Stomach (tissue), 9 donors: ENCODE measurements around the gene MYBPC1. TPM values are rescaled to one million over a fixed set of nuclear protein-coding genes. Genes with fewer than 3 reads are reported as not detected.

Experiments
- DNase-seq, 2 donors: peaks; one replicate each; pipeline versions ENCODE4 v3.0.0 to v3.0.0-alpha.2; 2013 to 2019
- H3K27ac ChIP-seq, 5 donors: fragments of 200-600 bp in 4 of 5; sonication (generic) in 4 of 5; one replicate each; pipeline ENCODE4 v1.5.1; 2013 to 2019; ENCODE audit warnings: mild to moderate bottlenecking in 1 of 5, moderate library complexity in 1 of 5
- H3K27me3 ChIP-seq, 3 donors: fragments of 200-600 bp; sonication (generic); one replicate each; pipeline ENCODE4 v1.5.1; 2017 to 2019; ENCODE audit warnings: mixed run types in 1 of 3
- H3K36me3 ChIP-seq, 4 donors: fragments of 200-600 bp; sonication (generic); 1 replicate in 3 of 4; 2 replicates in 1 of 4; pipeline ENCODE4 v1.5.1; 2016 to 2019
- H3K4me1 ChIP-seq, 4 donors: fragments of 200-600 bp; sonication (generic); one replicate each; pipeline ENCODE4 v1.5.1; 2016 to 2019
- H3K4me3 ChIP-seq, 4 donors: fragments of 200-600 bp; sonication (generic) in 3 of 4; one replicate each; pipeline ENCODE4 v1.5.1; 2016 to 2019; ENCODE audit warnings: mild to moderate bottlenecking in 1 of 4
- H3K9me3 ChIP-seq, 4 donors: fragments of 200-600 bp; sonication (generic); one replicate each; pipeline ENCODE4 v1.5.1; 2016 to 2019
- EP300 ChIP-seq: sonication (generic); formaldehyde crosslinking; IDR thresholded peaks from one replicate; pipeline ENCODE4 v1.6.1; 2017; ENCODE audit warnings: antibody characterized with exemption
- POLR2A ChIP-seq, 4 donors: fragments of 450-650 bp; IDR thresholded peaks; one replicate each; pipeline ENCODE4 v1.6.1; 2016; ENCODE audit warnings: antibody characterized with exemption in 4 of 4, control low read depth in 2 of 4, mild to moderate bottlenecking in 1 of 4, moderate library complexity in 1 of 4
- POLR2AphosphoS5 ChIP-seq, 3 donors: sonication (generic); formaldehyde crosslinking; IDR thresholded peaks; one replicate each; pipeline ENCODE4 v1.6.1; 2016; ENCODE audit warnings: antibody characterized with exemption in 3 of 3
- WGBS, 5 donors: extraction: QIAGEN DNeasy Blood & Tissue Kit in 3 of 5; methylation state at CpG; one replicate each; pipeline versions ENCODE4 v1.1.5 to v1.1.7; 2013 to 2018; 5-methylcytosine and 5-hydroxymethylcytosine counted together
- intact Hi-C: fragments of 100-400 bp; cut with DNase I; formaldehyde crosslinking; loops from one replicate; pipeline ENCODE4 v1.15.1; 2023; ENCODE audit warnings: low total_unique reads
- polyA plus RNA-seq, 3 donors: library from polyadenylated mRNA; stranded (reverse); fragments of 200-250 nt; gene quantifications; one replicate each; pipeline ENCODE4 v1.2.3, GENCODE V29; 2013
- total RNA-seq, 5 donors: library from RNA; depleted of rRNA; stranded (reverse); fragments of >200 nt; gene quantifications; one replicate each; pipeline versions ENCODE4 v1.1.0 to v1.2.3, GENCODE V29; 2014 to 2016
- TF ChIP-seq, protein P1 (sequence below), 7 experiments: fragments of 450-650 bp in 4 of 7; fragments of 200-600 bp in 3 of 7; sonication (generic) in 3 of 7; IDR thresholded peaks; one replicate each; pipeline ENCODE4 v1.5.1; 2016 to 2019; ENCODE audit warnings: antibody characterized with exemption in 7 of 7, control low read depth in 2 of 7, mild to moderate bottlenecking in 1 of 7
- donor health status: healthy with polysubstance abuse.
- donor health status: Bipolar disorder and iron deficiency.
- donor health status: healthy.

The MYBPC1 gene
- total and polyA plus RNA-seq, 8 donors, result 0.31 to 8.8 (median 1.7) TPM; not detected in 2

DNA sequence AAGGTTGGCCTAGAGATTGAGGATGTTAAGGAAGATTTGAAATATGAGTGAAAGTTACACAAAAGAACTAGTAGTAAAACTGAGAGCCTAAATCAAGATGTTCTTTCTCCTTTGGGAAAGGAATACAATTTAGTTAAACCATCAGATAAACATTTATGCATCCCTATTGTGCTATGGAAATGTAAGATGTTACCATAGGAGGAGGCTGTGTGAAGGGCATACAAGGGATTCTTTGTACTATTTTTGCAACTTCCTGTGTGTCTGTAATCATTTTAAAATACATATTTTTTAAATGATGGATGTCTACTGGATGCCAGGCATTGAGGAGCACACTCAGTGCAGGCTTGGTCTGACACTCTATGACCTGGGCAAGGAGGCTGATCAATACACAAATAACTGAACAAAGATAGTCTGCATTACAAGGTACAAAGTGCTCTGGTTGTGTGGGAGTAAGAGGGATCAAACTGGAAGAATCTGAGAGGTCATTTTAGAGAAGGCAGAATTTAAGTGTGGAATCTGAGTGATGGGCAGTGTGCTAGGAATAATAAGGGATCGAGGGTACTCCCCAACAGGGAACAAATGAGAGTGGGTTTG is 96.8 kb downstream of the MYBPC1 start:
- H3K4me3 ChIP-seq, result no peak overlapping the region
- DNase-seq, result no peak
- no peak overlapping the region for H3K27ac ChIP-seq
- TF ChIP-seq, protein P1, sequence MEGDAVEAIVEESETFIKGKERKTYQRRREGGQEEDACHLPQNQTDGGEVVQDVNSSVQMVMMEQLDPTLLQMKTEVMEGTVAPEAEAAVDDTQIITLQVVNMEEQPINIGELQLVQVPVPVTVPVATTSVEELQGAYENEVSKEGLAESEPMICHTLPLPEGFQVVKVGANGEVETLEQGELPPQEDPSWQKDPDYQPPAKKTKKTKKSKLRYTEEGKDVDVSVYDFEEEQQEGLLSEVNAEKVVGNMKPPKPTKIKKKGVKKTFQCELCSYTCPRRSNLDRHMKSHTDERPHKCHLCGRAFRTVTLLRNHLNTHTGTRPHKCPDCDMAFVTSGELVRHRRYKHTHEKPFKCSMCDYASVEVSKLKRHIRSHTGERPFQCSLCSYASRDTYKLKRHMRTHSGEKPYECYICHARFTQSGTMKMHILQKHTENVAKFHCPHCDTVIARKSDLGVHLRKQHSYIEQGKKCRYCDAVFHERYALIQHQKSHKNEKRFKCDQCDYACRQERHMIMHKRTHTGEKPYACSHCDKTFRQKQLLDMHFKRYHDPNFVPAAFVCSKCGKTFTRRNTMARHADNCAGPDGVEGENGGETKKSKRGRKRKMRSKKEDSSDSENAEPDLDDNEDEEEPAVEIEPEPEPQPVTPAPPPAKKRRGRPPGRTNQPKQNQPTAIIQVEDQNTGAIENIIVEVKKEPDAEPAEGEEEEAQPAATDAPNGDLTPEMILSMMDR (IDR thresholded peaks at IDR 0.05), result no peak
- TF ChIP-seq EP300, result no peak
- TF ChIP-seq POLR2AphosphoS5 (IDR thresholded peaks at IDR 0.05), result no peak
- TF ChIP-seq POLR2A (IDR thresholded peaks at IDR 0.05), result no peak
- no peaks in the 10 kb centered on the region for H3K9me3 ChIP-seq
- H3K27me3 ChIP-seq, result no peaks in the 10 kb centered on the region
- H3K4me1 ChIP-seq, result peaks cover 9 to 14% (median 11%) of the 10 kb centered on the region in 4 donors
- intact Hi-C loops, result no loop called here
- H3K36me3 ChIP-seq, result no peaks in the 10 kb centered on the region
- 74 to 100% (median 93%) methylated on average over 1 of the region's 1 CpG for WGBS, 5 donors

DNA sequence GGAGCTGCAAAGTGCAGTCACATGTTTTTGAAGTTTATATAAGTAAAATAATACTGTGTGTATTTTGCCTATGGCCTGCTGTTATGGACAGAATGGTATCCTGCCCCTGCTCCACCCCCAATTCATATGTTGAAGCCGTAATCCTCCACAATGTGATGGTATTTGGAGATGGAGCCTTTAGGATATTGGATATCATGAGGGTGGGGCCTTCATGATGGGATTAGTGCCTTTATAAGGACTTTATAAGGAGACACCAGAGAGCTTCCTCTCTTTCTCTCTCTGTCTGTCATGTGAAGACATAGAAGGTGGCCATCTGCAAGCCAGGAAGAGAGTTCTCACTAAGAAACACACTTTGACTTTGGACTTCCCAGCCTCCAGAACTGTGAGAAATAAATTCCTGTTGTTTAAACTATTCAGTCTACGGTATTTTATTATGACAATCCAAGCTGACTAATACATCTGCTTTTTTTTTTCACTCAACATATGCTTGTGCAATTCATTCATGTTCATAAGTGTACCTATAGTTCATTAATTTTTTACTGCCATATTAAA is 99.6 kb downstream of the MYBPC1 start:
- H3K4me1 ChIP-seq, result peaks cover 13 to 28% (median 25%) of the 10 kb centered on the region in 4 donors
- DNase-seq, result no peak
- H3K27ac ChIP-seq, result no peak overlapping the region
- no peaks in the 10 kb centered on the region for H3K9me3 ChIP-seq
- intact Hi-C loops, result no loop called here
- no peak overlapping the region for H3K4me3 ChIP-seq
- H3K36me3 ChIP-seq, result no peaks in the 10 kb centered on the region
- WGBS, 5 donors, result 83 to 95% (median 93%) methylated on average over 2 of the region's 2 CpGs
- H3K27me3 ChIP-seq, result no peaks in the 10 kb centered on the region
- TF ChIP-seq, protein P1 (IDR thresholded peaks at IDR 0.05), result no peak
- TF ChIP-seq EP300, result no peak

DNA sequence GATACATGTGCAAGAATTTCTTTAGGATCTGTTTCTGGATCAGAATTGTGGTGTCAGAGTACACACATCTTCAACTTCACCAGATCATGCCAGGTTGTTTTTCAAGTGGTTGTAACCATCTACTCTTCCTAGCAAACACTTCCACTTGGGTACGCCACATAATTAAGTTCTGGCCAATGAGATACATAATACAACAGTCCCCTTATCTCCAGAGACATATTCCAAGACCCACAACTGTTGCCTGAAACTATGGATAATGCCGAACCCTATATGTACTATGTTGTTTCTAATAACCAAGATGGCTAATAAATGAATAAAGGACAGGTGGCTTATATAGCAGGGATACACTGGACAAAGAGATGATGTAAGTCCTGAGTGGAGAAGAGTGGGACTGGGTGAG is 100.2 kb downstream of the MYBPC1 start:
- Histone ChIP-seq H3K27ac (no peak overlapping the region), H3K4me1 (peaks cover 18 to 34% (median 30%) of the 10 kb centered on the region in 4 donors), H3K36me3 (no peaks in the 10 kb centered on the region), H3K4me3 (no peak overlapping the region), H3K9me3 (no peaks in the 10 kb centered on the region), H3K27me3 (no peaks in the 10 kb centered on the region)
- intact Hi-C loops, result no loop called here
- DNase-seq, result no peak
- TF ChIP-seq POLR2AphosphoS5 (IDR thresholded peaks at IDR 0.05), result no peak
- TF ChIP-seq POLR2A (IDR thresholded peaks at IDR 0.05), result no peak
- WGBS, 5 donors, result 90 to 100% (median 96%) methylated on average over 2 of the region's 2 CpGs

DNA sequence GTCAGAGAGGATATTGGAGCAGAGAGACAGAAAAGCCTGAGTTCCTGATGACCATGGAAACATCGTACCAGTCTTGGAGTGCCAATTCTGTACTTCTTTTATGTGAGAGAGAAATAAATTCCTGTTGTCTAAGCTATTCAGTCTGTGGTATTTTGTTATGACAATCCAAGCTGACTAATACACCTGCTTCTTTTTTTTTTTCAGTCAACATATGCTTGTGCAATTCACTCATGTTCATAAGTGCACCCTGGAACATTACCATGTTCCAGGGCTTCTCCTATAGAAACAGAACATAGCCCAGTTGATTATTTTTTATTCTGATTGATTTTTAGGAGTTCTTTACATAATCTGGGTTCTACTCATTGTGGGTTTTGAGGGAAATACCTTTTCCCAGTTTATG is 100.9 kb downstream of the MYBPC1 start:
- intact Hi-C loops, result no loop called here
- Histone ChIP-seq H3K36me3 (no peaks in the 10 kb centered on the region), H3K4me3 (no peak overlapping the region), H3K27me3 (no peaks in the 10 kb centered on the region), H3K4me1 (peaks cover 20 to 41% (median 33%) of the 10 kb centered on the region in 4 donors), H3K27ac (peak overlapping the region in 2 of 5 donors; percentile 5 to 96), H3K9me3 (no peaks in the 10 kb centered on the region)
- 83 to 100% (median 88%) methylated on average over 1 of the region's 1 CpG for WGBS, 5 donors
- TF ChIP-seq, protein P1 (IDR thresholded peaks at IDR 0.05), result no peak
- TF ChIP-seq POLR2AphosphoS5 (IDR thresholded peaks at IDR 0.05) (no peak), POLR2A (IDR thresholded peaks at IDR 0.05) (no peak), EP300 (no peak)
- DNase-seq, result no peak
